ENCODE data around the gene CCDC92B. TPM values are rescaled to one million over a fixed set of nuclear protein-coding genes. Genes with fewer than 3 reads are reported as not detected.

The CCDC92B gene
- total RNA-seq: under 1 TPM in 1 of 4 donors, not detected in 3; 0.25 TPM

GRCh38 chr17:2749058-2749783 is at the start of gene CCDC92B:
CCDC92B (minus strand) TSS chr17:2749652; CDS start chr17:2735145, 14,507 bp downstream.
- no peak for TF ChIP-seq CTCF (IDR thresholded peaks at IDR 0.05)
- TF ChIP-seq POLR2A (IDR thresholded peaks at IDR 0.05): no peak
- H3K27ac ChIP-seq: no peak within 1 kb of the TSS
- no peaks in the 10 kb centered on the region for H3K36me3 ChIP-seq
- no peaks in the 10 kb centered on the region for H3K9me3 ChIP-seq
- no peaks in the 10 kb centered on the region for H3K27me3 ChIP-seq
- WGBS, 2 donors: 5 to 8% methylated on average over 12 to 20 of the region's 76 CpGs
- peaks cover 0 to 7% of the 10 kb centered on the region in 2 donors for H3K4me1 ChIP-seq
- DNase-seq: no peak
- H3K4me3 ChIP-seq (replicated peaks in 1 of 3): no peak within 1 kb of the TSS
- intact Hi-C loops (cut with DNase I): no loop called here

GRCh38 chr17:2798678-2799077 is 49.2 kb upstream of the CCDC92B start:
- no peak for DNase-seq
- TF ChIP-seq POLR2A (IDR thresholded peaks at IDR 0.05) (no peak), CTCF (IDR thresholded peaks at IDR 0.05) (no peak)
- Histone ChIP-seq H3K27me3 (no peaks in the 10 kb centered on the region), H3K4me3 (replicated peaks in 1 of 3) (no peak overlapping the region), H3K27ac (no peak overlapping the region), H3K4me1 (no peaks in the 10 kb centered on the region), H3K9me3 (no peaks in the 10 kb centered on the region), H3K36me3 (no peaks in the 10 kb centered on the region)
- WGBS, 2 donors: 19 to 49% methylated on average over 5 to 7 of the region's 11 CpGs
- intact Hi-C loops (cut with DNase I): no loop called here

- Histone ChIP-seq H3K36me3 (no peaks in the 10 kb centered on the region), H3K4me1 (no peaks in the 10 kb centered on the region), H3K9me3 (no peaks in the 10 kb centered on the region), H3K27me3 (no peaks in the 10 kb centered on the region), H3K27ac (no peak overlapping the region), H3K4me3 (replicated peaks in 1 of 3) (no peak overlapping the region)
- intact Hi-C loops (cut with DNase I): no loop called here
- WGBS, 2 donors: 68 to 86% methylated on average over 5 to 7 of the region's 11 CpGs
- no peak for DNase-seq
- TF ChIP-seq CTCF (IDR thresholded peaks at IDR 0.05): no peak
- TF ChIP-seq POLR2A (IDR thresholded peaks at IDR 0.05): no peak
Measured at GRCh38 chr17:2798188-2798587, 48.7 kb upstream of the CCDC92B start.

- 77 to 78% methylated on average over 11 of the region's 11 CpGs for WGBS, 2 donors
- Histone ChIP-seq H3K4me3 (replicated peaks in 1 of 3) (no peak overlapping the region), H3K27me3 (no peaks in the 10 kb centered on the region), H3K36me3 (no peaks in the 10 kb centered on the region), H3K27ac (no peak overlapping the region), H3K9me3 (no peaks in the 10 kb centered on the region), H3K4me1 (no peaks in the 10 kb centered on the region)
- intact Hi-C loops (cut with DNase I): no loop called here
- DNase-seq: no peak
- no peak for TF ChIP-seq POLR2A (IDR thresholded peaks at IDR 0.05)
- TF ChIP-seq CTCF (IDR thresholded peaks at IDR 0.05): no peak
Measured at GRCh38 chr17:2797637-2798036, 48.2 kb upstream of the CCDC92B start.

- Histone ChIP-seq H3K27ac (no peak overlapping the region), H3K4me3 (replicated peaks in 1 of 3) (no peak overlapping the region), H3K9me3 (no peaks in the 10 kb centered on the region), H3K36me3 (no peaks in the 10 kb centered on the region), H3K4me1 (no peaks in the 10 kb centered on the region), H3K27me3 (no peaks in the 10 kb centered on the region)
- DNase-seq: no peak
- intact Hi-C loops (cut with DNase I): no loop called here
- 77 to 79% methylated on average over 15 of the region's 15 CpGs for WGBS, 2 donors
- TF ChIP-seq POLR2A (IDR thresholded peaks at IDR 0.05): no peak
- no peak for TF ChIP-seq CTCF (IDR thresholded peaks at IDR 0.05)
Measured at GRCh38 chr17:2797226-2797625, 47.8 kb upstream of the CCDC92B start.

Data from thyroid gland (tissue), 4 donors.